ENCODE data around the gene PC. TPM values are rescaled to one million over a fixed set of nuclear protein-coding genes. Genes with fewer than 3 reads are reported as not detected.

The PC gene
- polyA plus RNA-seq, 1 of the 3 experiments (the other 2 are of a cell fraction), result 9.7 TPM

DNA sequence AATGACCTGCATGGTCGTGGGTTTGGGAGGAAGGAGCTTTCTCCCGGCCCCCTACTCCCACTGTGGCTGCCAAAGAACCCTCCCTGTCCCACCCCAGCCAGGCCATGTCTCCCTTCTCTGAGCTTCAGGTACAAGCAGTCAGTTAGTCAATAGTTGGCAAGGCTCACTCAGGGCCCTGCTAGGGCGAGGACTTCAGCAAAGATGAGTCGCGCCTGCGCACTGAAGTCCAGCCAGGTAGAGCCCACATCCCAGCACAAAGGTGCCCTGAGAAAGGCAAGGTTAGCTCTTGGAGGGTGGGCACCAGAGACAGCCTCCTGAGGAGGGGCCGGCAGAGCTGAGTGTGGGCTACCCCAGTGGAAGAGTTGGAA, 28.0 kb upstream of the PC start (continued):
- TF ChIP-seq, protein P1, sequence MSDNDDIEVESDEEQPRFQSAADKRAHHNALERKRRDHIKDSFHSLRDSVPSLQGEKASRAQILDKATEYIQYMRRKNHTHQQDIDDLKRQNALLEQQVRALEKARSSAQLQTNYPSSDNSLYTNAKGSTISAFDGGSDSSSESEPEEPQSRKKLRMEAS (IDR thresholded peaks at IDR 0.05; ENCODE audit: low read depth), result no peak
- TF ChIP-seq RXRA (IDR thresholded peaks at IDR 0.05; ENCODE audit: borderline replicate concordance, low read depth) (no peak), SIN3A (IDR thresholded peaks at IDR 0.05; ENCODE audit: borderline replicate concordance, low read depth, low read length) (no peak)

DNA sequence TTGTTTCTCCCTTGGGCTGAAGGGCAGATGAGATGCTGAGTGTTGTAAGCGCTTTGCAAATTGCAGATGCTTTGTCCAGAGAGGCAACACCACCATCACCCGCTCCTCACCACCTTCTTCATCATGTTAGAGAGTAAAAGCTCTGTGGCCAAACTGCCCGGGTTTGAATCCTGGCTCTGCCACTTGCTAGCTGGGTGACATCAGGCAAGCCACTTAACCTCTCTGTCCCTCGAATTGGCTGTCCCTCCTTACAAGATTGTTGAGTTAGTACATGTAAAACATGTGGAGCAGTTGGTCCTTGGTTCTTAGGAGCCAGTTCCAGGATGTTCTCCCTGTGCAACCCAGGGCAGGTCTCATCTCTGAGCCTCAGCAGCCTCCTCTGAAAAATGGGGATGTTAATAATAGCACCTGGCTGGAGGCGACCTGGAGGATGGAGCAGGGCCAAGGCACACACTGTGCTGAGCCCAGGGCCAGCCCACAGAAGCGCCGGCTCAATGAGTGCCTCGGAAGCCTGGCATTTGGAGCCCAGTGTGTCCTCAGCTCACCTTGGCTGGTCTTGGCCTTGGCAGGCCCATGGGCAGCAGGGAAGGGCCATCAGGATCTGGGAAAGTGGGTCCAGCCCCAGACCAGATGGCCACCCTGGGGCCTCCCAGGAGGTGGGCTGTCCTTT, 27.5 kb upstream of the PC start:
- TF ChIP-seq, protein P1 (IDR thresholded peaks at IDR 0.05; ENCODE audit: low read depth), result no peak
- TF ChIP-seq SMC3 (IDR thresholded peaks at IDR 0.05; ENCODE audit: low read depth, low read length) (no peak), TCF12 (IDR thresholded peaks at IDR 0.05) (no peak), RCOR1 (IDR thresholded peaks at IDR 0.05; ENCODE audit: low read length) (no peak), ELF1 (IDR thresholded peaks at IDR 0.05) (no peak), EP300 (IDR thresholded peaks at IDR 0.05; ENCODE audit: borderline replicate concordance in 1 of 2, low read depth in 1 of 2, low read length in 1 of 2) (no peak), GABPA (IDR thresholded peaks at IDR 0.05; ENCODE audit: low read depth) (no peak), MXI1 (IDR thresholded peaks at IDR 0.05; ENCODE audit: low read depth, low read length) (no peak), MEF2A (IDR thresholded peaks at IDR 0.05; ENCODE audit: borderline replicate concordance, low read depth) (no peak), RFX5 (IDR thresholded peaks at IDR 0.05; ENCODE audit: low read length) (no peak)
- TF ChIP-seq, protein P2, sequence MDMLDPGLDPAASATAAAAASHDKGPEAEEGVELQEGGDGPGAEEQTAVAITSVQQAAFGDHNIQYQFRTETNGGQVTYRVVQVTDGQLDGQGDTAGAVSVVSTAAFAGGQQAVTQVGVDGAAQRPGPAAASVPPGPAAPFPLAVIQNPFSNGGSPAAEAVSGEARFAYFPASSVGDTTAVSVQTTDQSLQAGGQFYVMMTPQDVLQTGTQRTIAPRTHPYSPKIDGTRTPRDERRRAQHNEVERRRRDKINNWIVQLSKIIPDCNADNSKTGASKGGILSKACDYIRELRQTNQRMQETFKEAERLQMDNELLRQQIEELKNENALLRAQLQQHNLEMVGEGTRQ (IDR thresholded peaks at IDR 0.05; ENCODE audit: borderline replicate concordance, low read depth, low read length), result no peak
- 96% methylated on average over 4 of the region's 8 CpGs for WGBS (ENCODE audit: low lambda C conversion rate)
- POLR2A ChIA-PET, result no interaction called here

DNA sequence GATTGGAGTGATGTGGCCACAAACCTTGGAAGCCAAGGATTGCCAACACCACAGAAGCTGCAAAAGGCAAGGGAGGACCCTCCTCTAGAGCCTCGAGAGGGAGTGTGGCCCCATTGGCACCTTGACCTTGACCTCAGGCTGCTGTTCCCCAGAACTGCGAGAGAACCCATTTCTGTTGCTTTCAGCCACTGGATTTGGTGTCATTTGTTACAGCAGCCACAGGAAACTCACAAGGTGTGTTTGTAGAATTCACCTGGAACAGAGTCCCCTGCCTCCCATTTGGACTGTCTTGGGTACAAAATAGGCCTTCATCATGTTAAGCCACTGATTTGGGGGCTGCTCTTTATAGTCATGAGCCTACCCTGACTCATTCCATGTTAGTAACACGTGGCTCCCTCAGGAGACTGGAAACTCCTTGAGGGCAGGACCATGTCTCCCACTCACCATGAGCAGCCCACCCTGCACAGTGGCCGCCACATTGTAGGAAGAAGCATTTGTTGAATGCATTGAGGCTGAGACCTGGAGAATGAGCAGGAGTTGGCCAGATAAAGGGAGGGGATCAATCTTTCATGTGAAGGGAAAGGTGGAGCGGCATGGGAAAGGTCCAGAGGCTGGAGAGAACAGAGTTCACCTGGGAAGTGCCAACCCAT, 25.2 kb upstream of the PC start:
- H3K4me3 ChIP-seq (ENCODE audit: low read depth in 2 of 2, low read length in 1 of 2), result no peak overlapping the region
- H2AFZ ChIP-seq (ENCODE audit: low read depth), result no peak overlapping the region
- ChIA-PET CTCF (interaction anchor here (3.4 kb wide), 1 partner anchor 7 kb away, joined by 20 read pairs; no protein-coding TSS in a partner anchor), POLR2A (no interaction called here)
- no peak overlapping the region for H3K27ac ChIP-seq (ENCODE audit: low read depth in 2 of 2, low read length in 1 of 2)
- peaks cover 9 to 13% of the 10 kb centered on the region in 2 experiments; a peak in 2 of 4 replicates for H3K4me1 ChIP-seq (ENCODE audit: control insufficient read depth in 1 of 2, insufficient read depth in 2 of 2, low read depth in 1 of 2, low read length in 1 of 2)
- DNase-seq, result no peak
- 0 out of 2 replicates have a peak overlapping the region, but pooled peaks have one; percentile 5 for H3K4me2 ChIP-seq
- H3K79me2 ChIP-seq (ENCODE audit: insufficient read depth), result no peaks in the 10 kb centered on the region
- no peak overlapping the region for H3K9ac ChIP-seq
- 89% methylated on average over 3 of the region's 5 CpGs for WGBS (ENCODE audit: low lambda C conversion rate)
- H4K20me1 ChIP-seq (ENCODE audit: insufficient read depth), result no peaks in the 10 kb centered on the region
- H3K9me2 ChIP-seq, result no peaks in the 10 kb centered on the region
- H3K9me3 ChIP-seq, result no peaks in the 10 kb centered on the region
- no peaks in the 10 kb centered on the region for H3K36me3 ChIP-seq (replicated peaks in 1 of 2; ENCODE audit: control insufficient read depth in 1 of 2, insufficient read depth in 2 of 2, low read length in 1 of 2)
- no peaks in the 10 kb centered on the region for H3F3A ChIP-seq (replicated peaks; ENCODE audit: insufficient read depth)
- no peaks in the 10 kb centered on the region for H3K27me3 ChIP-seq (ENCODE audit: insufficient read depth)
- TF ChIP-seq GABPA (IDR thresholded peaks at IDR 0.05; ENCODE audit: low read depth), result no peak
- no peak for TF ChIP-seq ELF1 (IDR thresholded peaks at IDR 0.05)
- TF ChIP-seq TCF12 (IDR thresholded peaks at IDR 0.05), result no peak
- TF ChIP-seq RFX5 (IDR thresholded peaks at IDR 0.05; ENCODE audit: low read length), result no peak
- TF ChIP-seq YY1 (IDR thresholded peaks at IDR 0.05; ENCODE audit: low read depth), result no peak
- TF ChIP-seq, protein P3, sequence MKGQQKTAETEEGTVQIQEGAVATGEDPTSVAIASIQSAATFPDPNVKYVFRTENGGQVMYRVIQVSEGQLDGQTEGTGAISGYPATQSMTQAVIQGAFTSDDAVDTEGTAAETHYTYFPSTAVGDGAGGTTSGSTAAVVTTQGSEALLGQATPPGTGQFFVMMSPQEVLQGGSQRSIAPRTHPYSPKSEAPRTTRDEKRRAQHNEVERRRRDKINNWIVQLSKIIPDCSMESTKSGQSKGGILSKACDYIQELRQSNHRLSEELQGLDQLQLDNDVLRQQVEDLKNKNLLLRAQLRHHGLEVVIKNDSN (IDR thresholded peaks at IDR 0.05; ENCODE audit: borderline replicate concordance, low read depth), result no peak
- TF ChIP-seq FOXJ3 (CRISPR knock-in tag; IDR thresholded peaks at IDR 0.05), result no peak
- TF ChIP-seq TAF1 (IDR thresholded peaks at IDR 0.05; ENCODE audit: borderline replicate concordance, low read depth, low read length), result no peak
- TF ChIP-seq, protein P4, sequence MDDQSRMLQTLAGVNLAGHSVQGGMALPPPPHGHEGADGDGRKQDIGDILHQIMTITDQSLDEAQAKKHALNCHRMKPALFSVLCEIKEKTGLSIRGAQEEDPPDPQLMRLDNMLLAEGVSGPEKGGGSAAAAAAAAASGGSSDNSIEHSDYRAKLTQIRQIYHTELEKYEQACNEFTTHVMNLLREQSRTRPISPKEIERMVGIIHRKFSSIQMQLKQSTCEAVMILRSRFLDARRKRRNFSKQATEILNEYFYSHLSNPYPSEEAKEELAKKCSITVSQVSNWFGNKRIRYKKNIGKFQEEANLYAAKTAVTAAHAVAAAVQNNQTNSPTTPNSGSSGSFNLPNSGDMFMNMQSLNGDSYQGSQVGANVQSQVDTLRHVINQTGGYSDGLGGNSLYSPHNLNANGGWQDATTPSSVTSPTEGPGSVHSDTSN (IDR thresholded peaks at IDR 0.05), result no peak
- TF ChIP-seq SIN3A (IDR thresholded peaks at IDR 0.05; ENCODE audit: borderline replicate concordance, low read depth, low read length), result no peak
- TF ChIP-seq FOSL2 (IDR thresholded peaks at IDR 0.05; ENCODE audit: borderline replicate concordance, low read depth), result no peak

More for the DNA sequence above, 27.5 kb upstream of the PC start:
- no peaks in the 10 kb centered on the region for H3F3A ChIP-seq (replicated peaks; ENCODE audit: insufficient read depth)
- H2AFZ ChIP-seq (ENCODE audit: low read depth), result no peak overlapping the region
- no peaks in the 10 kb centered on the region for H3K36me3 ChIP-seq (replicated peaks in 1 of 2; ENCODE audit: control insufficient read depth in 1 of 2, insufficient read depth in 2 of 2, low read length in 1 of 2)
- no peaks in the 10 kb centered on the region for H3K27me3 ChIP-seq (ENCODE audit: insufficient read depth)
- no peaks in the 10 kb centered on the region for H3K79me2 ChIP-seq (ENCODE audit: insufficient read depth)
- CTCF ChIA-PET, result interaction anchor here (1.1 to 3.4 kb wide), 2 partner anchors 10 to 36 kb away, joined by 3 to 20 read pairs; no protein-coding TSS in a partner anchor
- H3K4me3 ChIP-seq (ENCODE audit: low read depth in 2 of 2, low read length in 1 of 2), result no peak overlapping the region
- H3K9me3 ChIP-seq, result no peaks in the 10 kb centered on the region
- no peak overlapping the region for H3K27ac ChIP-seq (ENCODE audit: low read depth in 2 of 2, low read length in 1 of 2)
- DNase-seq, result no peak
- H4K20me1 ChIP-seq (ENCODE audit: insufficient read depth), result no peaks in the 10 kb centered on the region
- peaks cover 9 to 13% of the 10 kb centered on the region in 2 experiments; a peak in 2 of 4 replicates for H3K4me1 ChIP-seq (ENCODE audit: control insufficient read depth in 1 of 2, insufficient read depth in 2 of 2, low read depth in 1 of 2, low read length in 1 of 2)
- no peaks in the 10 kb centered on the region for H3K9me2 ChIP-seq
- H3K4me2 ChIP-seq, result no peak overlapping the region
- H3K9ac ChIP-seq, result no peak overlapping the region

All from SK-N-SH (cell line).